IPS-NIHi7 (cell line): Measurements from ENCODE around the gene TUSC2.
A peak's percentile ranks its signal among the peaks of the same experiment; 100 is the strongest.

Source experiments
- DNase-seq: peaks from one replicate; pipeline ENCODE4 v3.0.0; 2012; ENCODE audit warnings: mixed read lengths; ENCODE audit errors: extremely low spot score

TUSC2 gene

GRCh38 chr3:50336452-50337174 lies 8.6 kb upstream of the TUSC2 start:
- DNase-seq: peak; percentile 58

GRCh38 chr3:50334339-50335075 lies 6.5 kb upstream of the TUSC2 start:
- no peak for DNase-seq

GRCh38 chr3:50333744-50334328 lies 5.8 kb upstream of the TUSC2 start:
- DNase-seq: no peak

- DNase-seq: no peak
These were observed 3.4 kb upstream of the TUSC2 start for GRCh38 chr3:50331364-50331907.

- DNase-seq: no peak
These were observed 2.3 kb upstream of the TUSC2 start for GRCh38 chr3:50330330-50330729.

GRCh38 chr3:50327129-50327528 lies 894 bp downstream of the TUSC2 start:
- DNase-seq: no peak

- no peak for DNase-seq
These were observed 1.9 kb downstream of the TUSC2 start for GRCh38 chr3:50326182-50326541.

- DNase-seq: no peak
These were observed 2.4 kb downstream of the TUSC2 start for GRCh38 chr3:50325497-50326181.

GRCh38 chr3:50325113-50325480 lies 2.9 kb downstream of the TUSC2 start:
- DNase-seq: no peak

- peak; percentile 78 for DNase-seq
These were observed 3.5 kb downstream of the TUSC2 start for GRCh38 chr3:50324351-50325112.

GRCh38 chr3:50323614-50324199 lies 4.3 kb downstream of the TUSC2 start:
- no peak for DNase-seq

GRCh38 chr3:50323092-50323600 lies 4.9 kb downstream of the TUSC2 start:
- no peak for DNase-seq

GRCh38 chr3:50322386-50323091 lies 5.5 kb downstream of the TUSC2 start, which contains the start of gene HYAL2:
Gene HYAL2 (minus strand): TSS chr3:50322745. CDS start chr3:50320489, 2,256 bp downstream.
- no peak for DNase-seq

GRCh38 chr3:50322115-50322385 lies 6.0 kb downstream of the TUSC2 start:
- no peak for DNase-seq

GRCh38 chr3:50321336-50322114 lies 6.5 kb downstream of the TUSC2 start:
- DNase-seq: peak; percentile 87

- DNase-seq: peak; percentile 85
These were observed 7.1 kb downstream of the TUSC2 start for GRCh38 chr3:50320853-50321335.

GRCh38 chr3:50319894-50320625 lies 8.0 kb downstream of the TUSC2 start:
- DNase-seq: no peak

- no peak for DNase-seq
These were observed 8.7 kb downstream of the TUSC2 start for GRCh38 chr3:50319181-50319893.
